ENCODE results near the gene DSCAML1.

GRCh38 chr11:117620659-117621058 is 176.4 kb downstream of the DSCAML1 start:
- TF ChIP-seq POLR2A (IDR thresholded peaks at IDR 0.05) (no peak), CTCF (IDR thresholded peaks at IDR 0.05) (no peak), POLR2AphosphoS5 (IDR thresholded peaks at IDR 0.05) (no peak)

Measured in upper lobe of left lung (tissue), 4 donors.